ENCODE results near the gene PDIK1L.

PDIK1L gene

GRCh38 chr1:26111530-26112406 lies at the start of gene PDIK1L:
PDIK1L (plus strand) TSS chr1:26111824; CDS start chr1:26114309, 2,485 bp downstream.
- peak; percentile 85 for DNase-seq (ENCODE audit: low read depth, low spot score)

GRCh38 chr1:26064553-26064952 lies 47.1 kb upstream of the PDIK1L start:
- DNase-seq (ENCODE audit: low read depth, low spot score), result no peak

GRCh38 chr1:26066160-26066559 lies 45.5 kb upstream of the PDIK1L start:
- DNase-seq (ENCODE audit: low read depth, low spot score), result no peak

- DNase-seq (ENCODE audit: low read depth, low spot score), result no peak
These were observed 44.8 kb upstream of the PDIK1L start for GRCh38 chr1:26066857-26067256.

GRCh38 chr1:26067432-26067911 lies 44.2 kb upstream of the PDIK1L start, which contains the start of gene TRIM63:
TRIM63 (minus strand) TSS chr1:26067630; CDS start chr1:26067494, 136 bp downstream.
- no peak for DNase-seq (ENCODE audit: low read depth, low spot score)

GRCh38 chr1:26069941-26070295 lies 41.7 kb upstream of the PDIK1L start:
- DNase-seq (ENCODE audit: low read depth, low spot score), result no peak

GRCh38 chr1:26070296-26070962 lies 41.2 kb upstream of the PDIK1L start:
- DNase-seq (ENCODE audit: low read depth, low spot score), result no peak

GRCh38 chr1:26070963-26071342 lies 40.7 kb upstream of the PDIK1L start:
- no peak for DNase-seq (ENCODE audit: low read depth, low spot score)

- no peak for DNase-seq (ENCODE audit: low read depth, low spot score)
These were observed 39.3 kb upstream of the PDIK1L start for GRCh38 chr1:26072305-26072704.

- no peak for DNase-seq (ENCODE audit: low read depth, low spot score)
These were observed 36.0 kb upstream of the PDIK1L start for GRCh38 chr1:26075421-26076144.

GRCh38 chr1:26077524-26077923 lies 34.1 kb upstream of the PDIK1L start:
- DNase-seq (ENCODE audit: low read depth, low spot score), result no peak

GRCh38 chr1:26078286-26079177 lies 33.1 kb upstream of the PDIK1L start:
- no peak for DNase-seq (ENCODE audit: low read depth, low spot score)

GRCh38 chr1:26079178-26079563 lies 32.5 kb upstream of the PDIK1L start:
- DNase-seq (ENCODE audit: low read depth, low spot score), result no peak

GRCh38 chr1:26079960-26080814 lies 31.4 kb upstream of the PDIK1L start:
- no peak for DNase-seq (ENCODE audit: low read depth, low spot score)

- DNase-seq (ENCODE audit: low read depth, low spot score), result no peak
These were observed 30.2 kb upstream of the PDIK1L start for GRCh38 chr1:26081267-26082019.

GRCh38 chr1:26082020-26082350 lies 29.6 kb upstream of the PDIK1L start:
- DNase-seq (ENCODE audit: low read depth, low spot score), result no peak

- no peak for DNase-seq (ENCODE audit: low read depth, low spot score)
These were observed 28.4 kb upstream of the PDIK1L start for GRCh38 chr1:26083208-26083607.

GRCh38 chr1:26084091-26084561 lies 27.5 kb upstream of the PDIK1L start:
- DNase-seq (ENCODE audit: low read depth, low spot score), result no peak

GRCh38 chr1:26084844-26085243 lies 26.8 kb upstream of the PDIK1L start:
- DNase-seq (ENCODE audit: low read depth, low spot score), result no peak

Data from activated naive CD8-positive, alpha-beta T cell treated with anti-CD3 and anti-CD28 coated beads, Interleukin-2, amount 50 U/mL, for 16 hours (primary cell).